HG02642 (cell line): ENCODE data around the gene LPCAT1.

Experiments used
- ATAC-seq: cut with Tn5 transposase; IDR thresholded peaks from one replicate; pipeline ENCODE4 v1.9.1; 2021; ENCODE audit warnings: mild to moderate bottlenecking; ENCODE audit not compliant: unreplicated experiment, poor library complexity

Gene LPCAT1

DNA sequence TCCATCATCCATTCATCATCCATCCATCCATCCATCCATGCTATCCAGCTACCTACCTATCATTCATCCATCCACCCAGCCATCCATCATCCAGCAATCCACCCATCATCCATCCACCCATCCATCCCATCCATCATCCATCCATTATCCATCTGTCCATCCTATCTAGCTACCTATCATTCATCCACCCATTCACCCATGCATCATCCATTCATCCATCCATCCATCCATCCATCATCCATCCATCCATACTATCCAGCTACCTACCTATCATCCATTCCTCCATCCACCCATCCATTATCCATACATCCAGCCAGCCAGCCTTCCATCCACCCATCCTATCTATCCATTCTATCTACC is 104.9 kb downstream of the LPCAT1 start:
- ATAC-seq = no peak

DNA sequence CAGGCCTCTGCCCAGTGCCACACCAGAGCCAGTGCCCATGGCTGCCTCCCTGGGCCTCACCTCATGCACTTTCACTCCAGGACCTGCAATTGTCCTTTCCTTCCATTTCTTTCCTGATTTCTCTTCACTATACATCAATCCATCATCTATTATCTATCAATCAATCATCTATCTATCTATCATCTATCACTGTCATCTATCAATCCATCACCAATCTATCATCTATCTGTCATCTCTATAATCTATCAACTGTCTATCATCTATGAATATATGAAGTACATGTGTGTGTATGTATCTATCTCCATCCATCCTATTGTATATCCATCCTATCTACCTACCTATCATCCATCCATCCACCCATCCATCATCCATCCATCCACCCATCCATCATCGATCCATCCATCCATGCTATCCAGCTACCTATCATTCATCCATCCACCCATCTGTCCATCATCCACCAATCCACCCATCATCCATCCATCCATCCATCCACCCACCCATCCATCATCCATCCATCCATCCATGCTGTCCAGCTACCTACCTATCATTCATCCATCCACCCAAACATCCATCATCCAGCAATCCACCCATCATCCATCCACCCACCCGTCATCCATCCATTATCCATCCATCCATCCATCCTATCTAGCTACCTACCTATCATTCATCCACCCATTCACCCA is 105.4 kb downstream of the LPCAT1 start:
- ATAC-seq = no peak

DNA sequence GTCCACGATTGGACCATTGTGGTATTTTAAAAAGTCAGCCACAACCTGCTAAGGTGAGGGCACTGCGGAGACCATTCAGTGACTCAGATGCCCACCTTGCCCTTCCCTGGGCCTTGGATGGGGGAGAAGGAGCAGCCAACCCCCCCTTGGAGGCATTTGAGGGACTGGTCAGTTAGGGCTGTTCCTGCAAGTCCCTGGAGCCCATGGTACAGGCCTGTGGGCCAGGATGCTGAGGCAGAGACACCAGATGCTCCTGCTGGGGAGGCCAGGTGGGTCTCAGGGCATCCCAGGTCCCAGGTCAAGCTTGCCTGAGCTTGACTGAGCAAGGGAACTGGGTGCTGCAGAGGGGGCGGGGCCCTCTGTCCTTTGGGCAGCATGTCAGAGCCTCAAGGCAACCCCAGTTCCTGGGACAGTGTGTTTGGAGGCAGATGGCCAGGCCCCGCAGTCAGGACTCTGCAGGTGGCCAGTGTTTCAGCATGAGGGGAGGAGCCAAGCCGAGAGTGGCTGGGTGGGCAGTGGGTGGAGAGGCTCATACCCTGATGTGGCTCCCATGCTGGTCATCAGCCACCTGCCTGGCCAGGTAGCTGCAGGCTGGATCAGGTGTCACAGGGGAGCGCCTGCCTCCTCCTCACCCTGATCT is 106.1 kb downstream of the LPCAT1 start:
- no peak for ATAC-seq

DNA sequence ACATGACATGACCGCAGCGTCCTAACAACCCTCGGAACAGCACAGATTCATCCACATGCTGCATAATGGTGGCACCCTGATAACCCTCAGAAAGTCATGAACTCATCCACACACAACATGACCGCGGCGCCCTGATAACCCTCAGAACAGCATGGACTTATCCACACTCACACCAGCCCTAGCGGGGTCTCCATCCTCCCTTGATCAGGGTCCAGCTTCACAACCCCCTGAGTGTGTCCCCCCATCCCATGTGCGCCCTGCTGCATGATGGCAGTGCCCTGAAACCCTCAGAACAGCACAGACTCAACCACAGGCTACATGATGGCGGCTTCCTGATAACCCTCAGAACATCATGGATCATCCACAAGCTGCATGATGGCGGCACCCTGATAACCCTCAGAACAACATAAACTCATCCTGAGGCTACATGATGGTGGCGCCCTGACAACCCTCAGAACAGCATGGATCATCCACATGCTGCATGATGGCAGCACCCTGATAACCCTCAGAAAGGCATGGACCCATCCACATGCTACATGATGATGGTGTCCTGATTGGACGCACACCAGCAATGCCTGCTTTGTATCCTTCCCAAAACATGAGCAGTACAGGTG is 106.8 kb downstream of the LPCAT1 start:
- ATAC-seq = no peak

DNA sequence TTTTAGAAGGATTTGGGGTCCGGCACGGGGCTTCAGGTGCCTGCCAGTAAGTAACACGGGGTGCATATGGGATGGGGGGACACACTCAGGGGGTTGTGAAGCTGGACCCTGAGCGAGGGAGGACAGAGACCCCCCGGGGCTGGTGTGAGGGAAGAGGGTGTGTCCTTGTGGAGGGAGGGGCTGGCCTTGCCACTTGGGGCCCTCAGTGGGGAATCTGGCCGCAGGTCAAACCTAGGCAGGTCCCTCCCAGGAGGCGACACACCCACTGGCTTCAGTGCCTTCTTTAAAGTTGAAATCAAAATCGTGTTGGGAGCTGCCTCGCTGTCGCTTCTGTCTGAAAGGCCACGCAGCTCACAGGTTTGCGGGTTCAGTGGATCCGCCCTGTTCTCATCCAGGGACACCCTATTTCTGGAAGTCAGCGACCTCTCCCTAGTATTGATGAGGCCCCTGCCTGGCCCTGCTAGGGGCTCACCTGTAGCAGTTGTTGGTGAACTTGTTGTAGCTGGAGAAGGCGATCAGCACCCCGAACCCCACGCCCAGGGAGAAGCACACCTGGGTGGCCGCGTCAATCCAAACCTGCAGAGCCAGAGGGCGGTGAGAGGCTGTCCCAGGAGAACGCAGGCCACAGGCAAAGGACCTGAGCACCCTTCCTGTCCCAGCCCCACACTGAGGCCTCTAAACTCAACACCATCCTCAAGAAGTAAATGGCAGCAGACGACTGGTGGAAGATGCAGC is 108.0 kb downstream of the LPCAT1 start:
- ATAC-seq = no peak

DNA sequence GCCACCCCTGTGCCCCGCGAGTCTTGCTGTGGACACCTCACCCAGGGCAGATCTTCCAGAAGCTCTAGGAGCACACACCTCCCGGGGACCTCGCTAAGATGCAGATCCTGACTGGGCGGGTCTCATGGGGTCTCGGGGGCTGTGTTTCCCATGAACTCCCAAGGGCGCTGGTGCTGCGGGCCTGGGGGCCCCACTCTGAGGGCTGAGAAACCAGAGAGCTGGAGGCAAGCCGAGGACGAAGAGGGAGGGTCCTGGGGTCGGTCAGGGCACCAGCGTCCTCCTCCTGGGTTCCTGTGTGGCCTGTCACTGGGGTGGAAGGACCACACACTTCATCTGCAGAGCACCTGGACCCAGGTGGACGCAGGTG is 108.7 kb downstream of the LPCAT1 start:
- ATAC-seq = no peak

DNA sequence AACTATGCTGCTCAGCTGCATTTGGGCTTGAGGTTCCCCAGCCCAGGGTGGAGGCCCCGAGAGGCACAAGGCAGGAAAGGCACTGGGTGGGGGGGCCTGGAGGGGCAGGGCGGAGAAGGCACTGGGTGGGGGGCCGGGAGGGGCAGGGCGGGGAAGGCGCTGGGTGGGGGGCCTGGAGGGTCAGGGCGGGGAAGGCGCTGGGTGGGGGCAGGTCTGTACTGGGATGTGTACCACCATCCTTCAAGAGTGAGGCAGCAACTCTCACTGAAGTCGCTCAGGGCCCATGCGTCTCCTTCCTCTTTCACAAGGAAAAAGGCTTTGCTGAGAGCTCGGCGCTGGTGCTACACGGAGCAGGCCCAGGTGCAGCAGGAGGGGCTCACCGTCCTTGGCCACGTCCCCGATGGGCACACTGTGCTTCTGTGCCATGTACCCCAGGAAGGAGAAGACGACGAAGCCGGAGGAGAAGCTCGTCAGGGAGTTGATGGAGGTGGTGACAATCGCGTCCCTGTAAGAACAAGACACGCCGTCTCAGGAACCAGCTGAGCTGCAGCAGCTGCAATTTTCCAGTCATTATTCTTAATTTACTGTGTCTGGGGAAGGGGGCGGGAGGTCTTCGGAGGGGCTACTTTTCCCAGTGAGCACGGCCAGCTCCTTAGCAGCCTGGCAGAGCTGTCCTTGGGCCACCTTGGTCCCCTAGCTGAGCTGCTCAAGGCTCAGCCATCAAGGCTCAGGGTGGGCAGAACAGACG is 109.3 kb downstream of the LPCAT1 start:
- ATAC-seq = no peak

DNA sequence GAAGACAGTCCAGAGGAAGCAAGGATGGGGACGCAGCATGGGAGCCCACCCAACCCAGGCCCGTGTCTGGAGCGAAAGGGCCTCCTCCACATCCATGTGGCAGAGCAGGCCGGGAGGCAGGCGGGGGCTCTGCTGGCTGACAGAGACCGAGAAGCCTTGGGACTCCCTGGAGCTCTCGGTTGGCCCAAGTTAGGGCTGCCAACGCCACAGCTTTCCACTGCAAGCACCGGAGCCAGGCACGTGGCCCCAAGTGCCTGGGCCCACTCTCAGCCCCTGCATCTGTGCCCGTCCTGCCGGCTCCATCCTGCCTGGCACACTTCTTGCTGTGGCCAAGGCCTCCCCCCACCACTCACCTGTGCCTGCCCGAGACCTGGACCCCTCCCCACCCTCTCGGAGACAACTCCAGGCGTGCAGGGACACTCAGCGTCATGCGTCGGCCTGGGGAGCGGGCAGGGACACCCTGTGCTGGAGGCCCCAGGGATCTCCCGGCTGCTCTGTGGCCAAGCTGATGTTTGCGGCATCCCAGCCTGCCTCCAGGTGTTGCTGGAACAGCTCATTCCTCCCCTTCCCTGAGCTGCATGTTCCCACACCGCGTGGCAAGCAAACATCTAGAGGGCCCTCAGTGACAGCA is 110.0 kb downstream of the LPCAT1 start:
- ATAC-seq = no peak

DNA sequence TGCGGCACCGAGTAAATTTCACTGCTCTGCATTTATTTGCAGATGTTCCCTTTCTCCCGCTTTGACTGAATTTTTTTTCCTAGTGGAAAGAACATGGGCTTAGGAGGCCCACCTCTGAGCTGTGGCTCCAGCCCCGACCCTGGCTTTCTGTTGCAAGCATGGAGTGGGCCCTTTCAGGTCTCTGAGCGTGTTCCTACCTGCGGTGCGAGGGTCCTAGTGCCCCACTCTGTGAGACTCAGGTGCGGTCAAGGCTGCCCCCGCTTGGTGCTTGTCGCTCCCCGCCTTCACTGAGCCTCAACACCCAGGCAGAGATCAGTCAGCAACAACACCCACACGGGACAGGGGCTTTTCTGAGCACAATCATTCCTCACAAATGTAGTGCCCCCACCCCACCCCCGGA is 110.5 kb downstream of the LPCAT1 start:
- ATAC-seq = no peak

DNA sequence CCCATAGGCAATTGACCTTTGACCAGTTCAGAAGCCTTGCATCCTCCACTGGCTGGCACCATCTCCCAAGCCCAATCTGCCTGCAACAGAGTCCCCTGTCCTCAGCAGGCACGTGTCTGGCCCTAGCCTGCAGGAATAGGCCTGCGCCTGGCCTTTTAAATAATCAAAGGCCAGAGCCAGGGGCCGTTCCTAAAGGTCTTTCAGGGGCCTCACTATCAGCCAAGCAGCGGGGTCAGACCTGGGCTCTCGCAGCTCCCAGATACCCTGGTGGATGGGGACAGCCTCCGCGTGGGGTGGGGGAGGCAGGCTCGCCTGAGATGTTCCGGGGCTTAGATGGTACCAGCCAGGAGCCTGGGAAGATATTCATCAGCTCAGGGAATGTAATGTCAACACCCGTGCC is 111.1 kb downstream of the LPCAT1 start:
- ATAC-seq = no peak

DNA sequence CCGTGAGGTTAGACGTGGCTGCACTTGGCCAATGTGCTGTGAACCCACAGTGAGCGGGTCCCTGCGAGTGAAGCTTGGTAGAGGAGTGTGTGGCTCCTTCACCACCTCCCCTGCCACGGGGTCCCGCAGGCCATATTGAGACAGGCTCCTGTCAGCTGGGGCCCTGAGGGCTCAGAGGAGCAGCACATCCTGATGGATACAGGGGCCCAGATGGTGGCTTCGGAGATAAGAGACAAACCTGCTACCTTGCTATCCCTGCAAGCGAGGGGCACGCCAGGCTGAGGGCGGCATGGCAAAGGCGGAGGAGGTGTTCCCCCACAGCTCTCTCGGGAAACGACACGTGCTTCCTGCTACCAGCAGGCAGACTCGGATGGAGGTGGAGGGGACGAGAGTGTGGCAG is 111.6 kb downstream of the LPCAT1 start:
- no peak for ATAC-seq
